HG03558 (cell line): Measurements from ENCODE around the gene LRFN3.
"Not testable (repeated sequence)": the region's sequence is repeated elsewhere in the genome, so short reads cannot be mapped to it uniquely, and the experiment has no call there.

ENCODE experiments used
- ATAC-seq: cut with Tn5 transposase; IDR thresholded peaks from one replicate; pipeline ENCODE4 v1.9.1; 2021; ENCODE audit warnings: moderate number of reproducible peaks; ENCODE audit not compliant: unreplicated experiment; ENCODE audit errors: extremely low read depth

The LRFN3 gene, protein sequence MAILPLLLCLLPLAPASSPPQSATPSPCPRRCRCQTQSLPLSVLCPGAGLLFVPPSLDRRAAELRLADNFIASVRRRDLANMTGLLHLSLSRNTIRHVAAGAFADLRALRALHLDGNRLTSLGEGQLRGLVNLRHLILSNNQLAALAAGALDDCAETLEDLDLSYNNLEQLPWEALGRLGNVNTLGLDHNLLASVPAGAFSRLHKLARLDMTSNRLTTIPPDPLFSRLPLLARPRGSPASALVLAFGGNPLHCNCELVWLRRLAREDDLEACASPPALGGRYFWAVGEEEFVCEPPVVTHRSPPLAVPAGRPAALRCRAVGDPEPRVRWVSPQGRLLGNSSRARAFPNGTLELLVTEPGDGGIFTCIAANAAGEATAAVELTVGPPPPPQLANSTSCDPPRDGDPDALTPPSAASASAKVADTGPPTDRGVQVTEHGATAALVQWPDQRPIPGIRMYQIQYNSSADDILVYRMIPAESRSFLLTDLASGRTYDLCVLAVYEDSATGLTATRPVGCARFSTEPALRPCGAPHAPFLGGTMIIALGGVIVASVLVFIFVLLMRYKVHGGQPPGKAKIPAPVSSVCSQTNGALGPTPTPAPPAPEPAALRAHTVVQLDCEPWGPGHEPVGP

DNA sequence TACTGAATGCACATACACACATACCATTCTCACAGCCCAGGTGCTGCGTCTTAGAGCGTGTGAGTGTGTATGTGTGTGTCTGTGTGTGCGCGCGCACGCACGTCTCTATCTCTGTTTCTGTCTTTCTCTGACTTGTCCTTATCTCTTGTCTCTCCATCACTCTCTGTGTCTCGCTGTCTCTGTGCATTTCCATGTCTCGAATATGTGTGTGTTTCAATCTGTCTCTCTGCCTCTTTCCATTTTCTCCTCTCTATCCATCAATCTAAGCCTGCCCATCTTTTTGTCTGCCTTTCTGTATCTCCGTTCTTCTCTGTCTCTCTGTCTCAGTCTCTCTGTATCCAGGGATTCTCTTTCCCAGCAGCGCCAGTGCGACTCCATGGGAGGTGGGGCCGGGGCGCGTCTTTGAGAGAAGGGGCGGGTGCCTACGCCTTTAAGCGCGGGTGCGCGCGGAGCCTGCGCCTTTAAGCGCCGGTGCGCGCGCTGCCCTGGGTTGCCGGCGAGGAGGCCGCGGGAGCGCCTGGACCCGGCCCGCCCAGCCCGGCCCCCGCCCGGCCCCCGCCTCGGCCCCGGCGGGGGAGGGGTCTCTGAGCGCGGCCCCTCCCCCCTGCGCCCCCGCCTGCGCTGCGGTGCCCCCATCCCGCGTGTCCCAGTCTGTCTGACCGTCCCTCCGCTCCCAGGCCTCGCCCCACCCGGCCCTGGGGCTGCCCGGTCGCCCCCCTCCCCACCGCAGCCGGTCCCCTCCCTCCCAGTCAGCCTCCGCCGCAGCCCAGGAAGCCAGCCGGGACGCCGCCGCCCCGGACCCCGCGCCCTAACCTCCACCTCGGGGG lies at the start of gene LRFN3:
LRFN3 (plus strand) TSS at position 464 of the 827 bp plus-strand sequence. CDS start 3,052 bp downstream, outside the sequence.
- ATAC-seq = no peak

DNA sequence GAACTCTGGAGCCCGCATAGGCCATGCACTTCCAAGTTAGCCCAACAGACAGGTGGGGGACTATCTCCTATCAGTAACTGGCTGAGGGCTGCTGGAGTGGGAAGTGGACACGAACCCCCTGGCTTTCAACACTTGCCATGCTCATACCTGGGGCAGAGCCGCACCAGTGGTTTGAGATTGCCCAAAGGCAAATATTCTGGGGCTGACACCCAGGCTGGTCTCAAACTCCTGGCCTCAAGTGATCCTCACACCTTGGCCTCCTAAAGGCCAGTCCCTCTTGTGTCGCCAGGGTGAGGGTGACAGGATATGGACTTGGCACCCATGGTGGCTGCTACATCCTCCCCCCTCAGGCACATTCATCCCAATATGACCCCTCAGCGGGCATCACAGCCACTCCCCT lies 49.0 kb upstream of the LRFN3 start:
- ATAC-seq = no peak

DNA sequence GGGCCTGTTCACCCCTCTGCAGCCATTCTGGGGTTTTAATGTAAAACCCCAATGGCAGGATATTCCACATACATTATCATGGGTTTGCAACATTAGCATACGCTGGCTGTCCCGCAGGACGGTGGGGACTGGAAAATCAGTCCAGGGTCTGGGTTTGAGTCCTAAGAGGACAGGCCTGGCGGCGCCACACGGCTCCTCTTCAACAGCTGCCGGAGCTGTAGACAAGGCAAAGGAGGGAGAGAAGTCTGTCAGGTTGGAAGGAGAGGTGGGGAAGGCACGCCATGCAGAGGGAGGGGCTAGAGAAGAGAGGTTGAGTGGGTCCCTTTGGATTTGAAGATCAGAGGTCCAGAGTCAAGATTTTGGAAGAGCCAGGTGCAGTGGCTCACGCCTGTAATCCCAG lies 47.8 kb upstream of the LRFN3 start:
- no peak for ATAC-seq

DNA sequence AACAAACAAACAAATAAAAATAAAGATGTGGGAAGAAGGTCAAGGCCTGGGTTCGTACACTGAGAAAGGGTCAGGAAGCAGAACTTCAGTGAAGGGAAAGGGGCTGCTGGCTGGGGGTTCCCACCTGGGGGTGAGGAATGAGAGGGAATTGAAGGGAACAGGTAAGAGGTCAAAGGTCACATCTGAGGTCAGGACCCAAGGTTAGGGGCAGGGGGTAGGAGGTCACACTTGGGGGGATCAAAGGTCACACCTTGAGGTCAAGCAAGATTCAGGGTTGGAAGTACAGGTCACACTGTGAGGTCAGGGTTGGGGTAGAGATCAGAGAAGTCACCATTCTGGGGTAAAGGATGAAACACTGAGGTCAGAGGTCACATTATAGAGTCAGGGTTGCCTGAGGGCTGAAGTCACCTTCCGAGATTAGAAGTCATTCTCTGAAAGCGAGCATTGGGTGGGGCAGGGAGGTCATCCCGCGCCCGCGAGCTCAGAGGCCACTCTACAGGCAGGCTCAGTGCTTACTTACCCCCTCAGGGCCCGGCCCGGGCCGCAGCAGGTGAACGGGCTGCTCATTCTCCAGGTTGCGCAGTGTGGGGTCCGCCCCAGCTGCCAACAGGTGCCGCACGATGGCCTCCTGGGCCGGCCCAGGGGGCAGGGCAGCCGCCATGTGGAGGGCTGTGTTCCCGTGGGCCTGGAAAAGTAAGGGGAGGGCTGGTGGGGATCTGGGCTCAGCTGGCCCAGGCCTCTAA lies 46.6 kb upstream of the LRFN3 start:
- no peak for ATAC-seq

DNA sequence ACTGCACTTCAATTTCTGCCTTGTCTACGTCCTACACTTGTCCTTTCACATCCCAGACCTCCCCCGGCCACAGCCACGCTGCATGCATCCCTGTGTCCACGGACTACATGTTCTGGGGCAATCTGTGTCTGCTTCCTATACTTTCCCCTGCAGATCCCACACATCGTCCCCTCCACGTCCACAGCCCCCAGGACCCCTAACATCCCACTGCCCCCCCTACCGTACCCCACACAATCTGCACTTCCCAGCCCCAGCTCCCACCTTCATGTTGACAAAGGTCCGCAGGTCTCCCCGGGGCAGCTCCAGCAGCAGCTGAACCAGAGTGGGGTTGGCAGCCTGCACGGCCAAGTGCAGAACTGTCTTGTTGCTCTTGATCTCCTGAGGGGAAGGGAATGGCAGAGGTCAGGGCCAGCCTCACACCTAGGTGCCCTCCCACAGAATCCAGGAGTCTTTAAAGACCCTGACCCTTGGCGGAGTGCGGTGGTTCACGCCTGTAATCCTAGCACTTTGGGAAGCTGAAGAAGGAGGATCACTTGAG lies 46.0 kb upstream of the LRFN3 start:
- ATAC-seq = no peak

DNA sequence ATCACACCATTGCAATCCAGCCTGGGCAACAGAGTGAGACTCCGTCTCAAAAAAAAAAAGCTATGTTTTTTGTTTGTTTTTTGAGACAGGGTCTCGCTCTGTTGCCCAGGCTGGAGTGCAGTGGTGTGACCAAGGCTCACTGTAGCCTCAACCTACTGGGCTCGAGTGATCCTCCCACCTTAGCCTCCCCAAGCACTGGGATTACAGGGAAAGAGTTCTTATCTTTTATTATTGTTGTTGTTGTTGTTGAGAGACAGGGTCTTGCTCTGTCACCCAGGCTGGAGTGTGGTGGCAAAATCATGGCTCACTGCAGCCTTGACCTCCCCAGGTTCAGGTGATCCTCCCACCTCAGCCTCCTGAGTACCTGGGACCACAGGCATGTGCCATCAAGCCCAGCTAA lies 44.4 kb upstream of the LRFN3 start:
- not testable (repeated sequence) for ATAC-seq

DNA sequence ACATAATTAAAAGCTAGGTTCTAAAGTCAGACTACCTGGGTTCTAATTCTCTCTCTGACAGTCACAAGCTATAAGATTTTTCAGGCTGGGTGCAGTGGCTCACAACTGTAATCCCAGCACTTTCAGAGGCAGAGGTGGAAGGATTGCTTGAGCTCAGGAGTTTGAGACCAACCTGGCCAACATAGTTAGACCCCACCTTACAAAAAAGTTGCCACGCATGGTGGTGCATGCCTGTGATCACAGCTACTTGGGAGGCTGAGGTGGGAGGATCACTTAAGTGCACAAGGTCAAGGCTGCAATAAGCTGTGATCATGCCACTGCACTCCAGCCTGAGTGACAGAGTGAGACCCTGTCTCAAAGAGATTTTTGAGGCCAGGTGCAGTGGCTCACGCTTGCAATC lies 41.8 kb upstream of the LRFN3 start:
- ATAC-seq = no peak

DNA sequence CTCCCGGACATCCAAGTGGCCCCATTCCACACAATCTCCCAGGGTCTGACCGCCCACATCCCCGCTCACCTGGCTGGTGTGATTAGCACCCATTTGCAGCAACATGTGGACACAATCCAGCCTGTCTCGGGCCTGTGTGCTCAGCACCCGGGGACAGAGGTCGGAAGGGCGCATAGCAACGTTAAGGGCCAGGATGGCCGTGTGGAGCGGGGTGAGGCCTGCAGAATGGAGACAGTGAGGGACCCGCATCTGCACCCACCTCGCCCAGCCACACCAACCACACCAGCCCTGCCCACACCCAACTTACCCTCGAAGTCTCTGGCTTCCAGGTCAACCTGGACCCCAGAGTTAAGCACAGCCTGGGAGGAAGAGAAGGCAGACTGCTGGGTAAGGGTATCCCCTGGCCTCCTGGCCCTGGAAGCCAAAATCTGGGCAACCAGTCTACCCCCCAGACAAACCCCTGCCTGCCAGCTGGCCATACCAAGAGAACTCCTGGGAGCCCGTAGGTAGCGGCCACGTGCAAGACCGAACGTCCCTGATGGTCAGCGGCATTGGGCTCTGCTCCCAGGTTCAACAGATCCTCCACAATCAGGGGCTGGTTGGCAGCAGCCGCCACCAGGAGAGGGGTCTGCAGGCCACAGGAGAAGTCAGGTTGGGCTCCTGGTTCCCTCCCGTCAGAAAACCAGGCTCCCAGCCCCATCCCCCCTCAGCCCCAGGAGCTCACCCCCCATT lies 40.1 kb upstream of the LRFN3 start:
- no peak for ATAC-seq

DNA sequence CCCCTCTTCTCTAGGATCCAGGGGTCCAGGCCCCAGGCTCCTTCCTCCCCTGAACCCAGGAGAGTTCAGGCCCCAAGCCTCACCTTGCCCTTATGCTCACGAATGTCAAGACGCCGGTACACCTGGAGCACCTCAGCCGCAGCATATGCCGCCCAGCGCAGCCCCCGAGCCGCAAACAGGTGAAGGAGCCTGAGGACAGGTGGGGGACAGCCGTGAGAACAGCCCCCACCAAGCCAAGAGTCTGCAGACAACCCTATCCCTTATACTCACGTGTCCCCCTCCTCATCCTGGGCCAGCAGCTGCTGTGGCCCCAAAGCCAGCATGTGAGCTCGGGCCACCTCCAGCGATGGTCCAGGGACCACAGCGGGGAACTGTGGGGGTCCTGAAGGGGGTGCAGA lies 39.5 kb upstream of the LRFN3 start:
- no peak for ATAC-seq

DNA sequence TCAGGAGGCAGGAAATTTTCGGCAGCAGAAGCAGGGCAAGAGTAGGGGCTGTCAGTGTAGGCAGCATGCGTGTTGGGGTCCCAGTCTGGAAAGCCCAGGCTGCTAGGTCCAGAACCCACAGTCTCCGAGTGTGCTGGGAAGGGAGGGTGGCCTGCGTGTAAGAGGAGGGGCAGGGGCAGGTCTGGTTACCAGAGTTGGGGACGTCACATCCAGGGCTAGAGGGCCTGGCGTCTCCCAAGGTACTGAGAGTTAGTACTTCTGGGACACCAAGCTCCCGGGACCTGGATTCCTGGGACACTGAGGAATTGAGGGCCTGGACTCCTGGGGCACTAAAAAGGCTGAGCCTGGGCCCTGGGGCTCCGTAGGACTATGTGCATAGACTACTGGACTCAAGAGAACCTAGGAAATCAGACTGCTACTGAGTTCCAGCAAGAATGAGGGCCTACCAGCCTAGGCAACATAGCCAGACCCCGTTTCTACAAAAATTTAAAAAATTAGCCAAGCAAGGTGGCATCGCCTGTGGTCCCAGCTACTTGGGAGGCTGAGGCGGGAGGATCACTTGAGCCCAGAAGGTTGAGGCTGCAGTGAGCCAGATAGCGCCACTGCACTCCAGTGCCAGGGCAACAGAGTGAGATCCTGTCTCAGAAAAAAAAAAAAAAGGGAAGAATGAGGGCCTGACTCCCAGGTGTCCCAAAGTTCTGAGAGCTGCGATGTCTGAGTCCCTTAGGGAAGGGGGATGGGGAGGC lies 38.3 kb upstream of the LRFN3 start:
- ATAC-seq = no peak

DNA sequence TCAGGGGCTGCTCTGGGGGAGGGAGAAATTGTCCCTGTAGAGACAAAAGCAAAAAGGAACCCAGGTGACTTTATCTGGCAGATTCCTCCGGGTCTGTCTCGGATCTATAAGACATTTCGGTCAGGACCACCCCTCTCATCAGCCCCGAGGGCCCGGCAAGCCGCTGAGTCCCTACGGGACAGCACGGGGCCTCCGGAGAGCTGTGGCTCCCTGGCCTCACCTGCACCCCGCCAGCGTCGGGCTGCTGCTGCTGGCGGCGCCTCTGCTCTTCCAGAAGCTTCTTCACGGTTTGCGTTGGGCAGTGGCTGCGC lies 37.7 kb upstream of the LRFN3 start:
- no peak for ATAC-seq

DNA sequence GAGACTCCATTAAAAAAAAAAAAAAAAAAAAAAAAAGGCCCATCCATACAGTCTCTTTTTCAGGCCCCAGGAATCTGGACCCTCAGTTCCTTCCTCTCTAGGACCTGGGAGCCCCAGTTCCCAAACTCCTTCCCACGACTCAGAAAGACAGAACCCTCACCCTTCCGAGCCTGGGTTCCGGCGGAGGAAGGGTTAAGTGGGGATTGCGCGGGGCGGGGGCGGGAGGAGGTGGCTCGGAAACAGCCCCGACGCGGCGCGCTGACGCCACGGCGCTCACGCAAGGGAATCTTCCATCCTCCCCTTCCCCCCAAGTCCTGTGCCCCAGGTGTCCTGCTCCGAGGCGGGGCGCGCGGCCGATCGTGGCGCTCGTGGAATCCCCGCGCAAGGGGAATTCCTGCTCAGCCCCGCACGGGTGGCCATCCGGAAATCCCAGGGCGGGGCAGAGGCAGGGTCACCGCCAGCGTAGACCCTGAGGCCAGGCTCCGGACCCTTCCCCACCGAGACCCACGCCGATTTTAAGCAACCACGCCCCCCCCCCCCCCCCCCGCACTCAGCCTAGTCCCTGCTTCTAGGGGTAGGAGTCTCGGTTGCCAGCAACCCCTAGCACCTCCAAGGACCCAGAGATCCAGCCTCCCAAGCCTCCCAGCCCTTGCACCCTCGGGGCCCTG lies 36.5 kb upstream of the LRFN3 start:
- ATAC-seq = no peak

DNA sequence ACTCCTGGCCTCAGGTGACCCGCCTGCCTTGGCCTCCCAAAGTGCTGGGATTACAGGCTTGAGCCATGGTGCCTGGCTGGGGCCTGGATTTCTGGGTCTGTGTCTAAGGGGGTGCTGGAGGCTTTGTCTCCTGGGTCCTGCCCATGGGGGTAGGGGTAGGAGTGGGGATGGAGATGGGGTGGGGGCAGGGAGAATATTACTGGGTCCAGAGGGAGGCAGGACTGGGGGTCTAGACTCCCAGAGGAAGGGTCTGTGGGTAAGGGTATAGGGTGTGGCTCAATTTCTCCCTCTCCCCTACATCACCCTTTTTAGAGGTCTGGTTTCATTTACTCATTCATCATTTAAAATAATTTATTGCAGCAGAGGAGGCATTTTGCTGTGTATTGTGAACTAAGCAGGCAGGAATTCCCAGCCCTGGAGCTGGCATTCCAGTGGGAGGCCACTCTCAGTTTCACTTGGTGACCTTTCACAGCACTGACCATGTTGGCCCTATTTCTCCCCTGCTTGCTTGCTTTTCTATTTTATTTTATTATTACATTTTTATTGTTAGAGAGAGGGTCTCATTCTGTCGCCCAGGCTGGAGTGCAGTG lies 35.0 kb upstream of the LRFN3 start:
- ATAC-seq = no peak

DNA sequence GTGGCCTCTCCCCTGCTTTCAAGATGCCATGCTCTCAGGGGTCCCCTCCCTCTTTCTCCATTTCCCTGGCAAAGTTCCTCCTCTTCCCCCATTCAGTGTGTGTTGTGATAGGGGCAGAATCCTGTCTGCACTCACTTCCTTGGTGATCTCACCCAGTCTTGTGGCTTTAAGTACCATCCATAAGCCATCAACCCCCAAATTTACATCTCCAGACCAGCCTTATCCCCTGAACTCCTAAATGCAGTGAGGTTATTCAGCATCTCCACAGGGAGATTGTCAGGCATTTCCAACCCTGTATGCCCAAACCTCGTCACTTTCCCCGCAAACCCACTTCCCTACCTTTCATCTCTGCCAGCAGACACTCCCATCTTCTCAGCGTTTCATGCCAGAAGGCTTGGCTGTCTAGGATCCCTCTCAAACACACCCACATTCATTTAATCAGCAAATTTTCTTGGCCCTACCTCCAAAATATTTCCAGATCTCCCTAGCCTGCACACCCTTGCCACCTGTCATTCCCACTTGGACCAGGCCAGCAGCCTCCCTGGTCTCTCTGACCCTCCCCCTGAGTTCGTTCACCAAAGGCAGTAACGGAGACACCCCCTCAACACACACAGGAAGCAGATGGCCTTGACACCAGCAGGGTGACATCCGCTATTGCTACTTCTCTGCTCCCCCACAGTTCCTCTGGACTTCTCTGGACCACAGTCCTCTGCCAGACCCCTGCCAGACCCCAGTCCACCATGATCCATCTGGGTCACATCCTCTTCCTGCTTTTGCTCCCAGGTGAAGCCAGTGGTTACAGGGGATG lies 34.1 kb upstream of the LRFN3 start, which contains the start of gene HCST:
HCST (plus strand) TSS at position 676 of the 808 bp plus-strand sequence; CDS start at position 741, 65 bp downstream.
- ATAC-seq = no peak

DNA sequence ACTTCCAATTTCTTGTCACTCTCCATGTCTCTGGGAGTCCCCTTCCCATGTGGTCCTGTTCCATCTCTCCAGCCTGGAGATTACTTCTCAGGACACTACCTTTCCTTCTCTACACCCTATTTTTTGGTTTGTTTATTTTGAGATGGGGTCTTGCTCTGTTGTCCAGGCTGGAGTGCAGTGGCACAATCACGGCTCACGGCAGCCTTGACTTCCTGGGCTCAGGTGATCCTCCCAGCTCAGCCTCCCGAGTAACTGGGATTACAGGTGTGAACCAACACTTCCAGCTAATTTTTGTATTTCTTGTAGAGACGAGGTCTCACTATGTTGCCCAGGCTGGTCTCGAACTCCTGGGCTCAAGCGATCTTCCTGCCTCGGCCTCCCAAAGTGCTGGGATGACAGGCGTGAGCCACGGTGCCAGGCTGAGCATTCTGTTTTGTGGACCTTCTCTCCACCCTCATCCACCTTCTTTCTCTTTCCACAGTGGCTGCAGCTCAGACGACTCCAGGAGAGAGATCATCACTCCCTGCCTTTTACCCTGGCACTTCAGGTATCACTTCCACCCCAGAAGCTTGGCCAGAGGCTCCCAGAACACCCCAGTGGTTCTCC lies 33.2 kb upstream of the LRFN3 start:
- no peak for ATAC-seq

DNA sequence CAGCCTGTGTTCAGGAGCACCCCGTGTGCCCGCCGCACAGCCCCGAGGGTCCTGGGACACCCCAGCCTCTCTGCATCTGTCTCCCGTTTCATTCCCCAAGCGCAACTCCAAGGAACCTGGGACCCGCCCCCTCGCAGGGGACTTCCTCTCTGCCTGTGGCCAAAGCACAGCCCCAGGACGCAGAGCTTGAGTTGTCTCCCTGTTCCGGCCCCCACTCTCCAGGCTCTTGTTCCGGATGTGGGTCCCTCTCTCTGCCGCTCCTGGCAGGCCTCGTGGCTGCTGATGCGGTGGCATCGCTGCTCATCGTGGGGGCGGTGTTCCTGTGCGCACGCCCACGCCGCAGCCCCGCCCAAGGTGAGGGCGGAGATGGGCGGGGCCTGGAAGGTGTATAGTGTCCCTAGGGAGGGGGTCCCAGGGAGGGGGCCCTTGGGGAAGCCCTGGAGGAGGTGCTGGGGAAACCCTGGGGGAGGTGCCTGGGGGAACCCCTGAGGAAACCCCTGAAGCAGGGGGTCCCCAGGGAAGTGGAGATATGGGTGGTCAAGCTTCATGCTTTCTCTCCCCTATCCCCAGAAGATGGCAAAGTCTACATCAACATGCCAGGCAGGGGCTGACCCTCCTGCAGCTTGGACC lies 32.5 kb upstream of the LRFN3 start:
- ATAC-seq = no peak
